A673 (cell line): ENCODE results near the gene ZCCHC24.

Source experiments
- EZH2 ChIP-seq: fragments of 200-600 bp; sonication (generic); IDR thresholded peaks from 2 replicates; pipeline ENCODE4 v1.6.1; 2017; ENCODE audit warnings: borderline replicate concordance, low read depth, mild to moderate bottlenecking, mixed read lengths, antibody characterized with exemption, low read length; ENCODE audit not compliant: poor library complexity, severe bottlenecking
- TF ChIP-seq, protein P1 (sequence below): fragments of 300-800, 200-600 bp; sonication (generic); conservative IDR thresholded peaks from 2 replicates; pipeline ENCODE4 v1.5.1; 2017; ENCODE audit warnings: low read depth, mild to moderate bottlenecking, antibody characterized with exemption, low read length, moderate library complexity, mixed read lengths

DNA sequence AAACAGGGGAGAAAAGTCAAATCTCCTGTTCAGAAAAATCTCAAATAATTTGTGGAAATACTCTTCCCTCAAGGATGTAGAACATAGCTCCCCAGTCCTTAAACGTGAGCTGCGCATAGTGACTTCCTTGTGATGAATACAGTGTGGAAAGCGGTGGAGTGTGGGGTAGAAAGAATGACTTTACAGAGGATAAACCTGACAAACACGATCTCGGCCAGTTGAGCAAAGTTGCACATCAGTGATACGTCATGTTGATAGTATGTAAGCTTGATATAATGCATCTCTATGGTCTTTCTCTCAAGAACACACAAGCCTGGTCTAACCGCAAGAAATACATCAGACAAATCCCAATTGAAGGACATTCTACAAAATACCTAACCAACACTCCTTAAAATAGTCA is 32.0 kb upstream of the ZCCHC24 start:
- TF ChIP-seq, protein P1, sequence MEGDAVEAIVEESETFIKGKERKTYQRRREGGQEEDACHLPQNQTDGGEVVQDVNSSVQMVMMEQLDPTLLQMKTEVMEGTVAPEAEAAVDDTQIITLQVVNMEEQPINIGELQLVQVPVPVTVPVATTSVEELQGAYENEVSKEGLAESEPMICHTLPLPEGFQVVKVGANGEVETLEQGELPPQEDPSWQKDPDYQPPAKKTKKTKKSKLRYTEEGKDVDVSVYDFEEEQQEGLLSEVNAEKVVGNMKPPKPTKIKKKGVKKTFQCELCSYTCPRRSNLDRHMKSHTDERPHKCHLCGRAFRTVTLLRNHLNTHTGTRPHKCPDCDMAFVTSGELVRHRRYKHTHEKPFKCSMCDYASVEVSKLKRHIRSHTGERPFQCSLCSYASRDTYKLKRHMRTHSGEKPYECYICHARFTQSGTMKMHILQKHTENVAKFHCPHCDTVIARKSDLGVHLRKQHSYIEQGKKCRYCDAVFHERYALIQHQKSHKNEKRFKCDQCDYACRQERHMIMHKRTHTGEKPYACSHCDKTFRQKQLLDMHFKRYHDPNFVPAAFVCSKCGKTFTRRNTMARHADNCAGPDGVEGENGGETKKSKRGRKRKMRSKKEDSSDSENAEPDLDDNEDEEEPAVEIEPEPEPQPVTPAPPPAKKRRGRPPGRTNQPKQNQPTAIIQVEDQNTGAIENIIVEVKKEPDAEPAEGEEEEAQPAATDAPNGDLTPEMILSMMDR, result no peak
- no peak for TF ChIP-seq EZH2
